Smooth muscle cell of the brain vasculature (primary cell): Measurements from ENCODE around the gene TXNRD1.
A peak's percentile ranks its signal among the peaks of the same experiment; 100 is the strongest.
"Not testable (repeated sequence)": the region's sequence is repeated elsewhere in the genome, so short reads cannot be mapped to it uniquely, and the experiment has no call there.

Experiments used
- DNase-seq: peaks from one replicate; pipeline ENCODE4 v3.0.0-alpha.2; 2012; ENCODE audit warnings: low read depth, low spot score

Gene TXNRD1

DNA sequence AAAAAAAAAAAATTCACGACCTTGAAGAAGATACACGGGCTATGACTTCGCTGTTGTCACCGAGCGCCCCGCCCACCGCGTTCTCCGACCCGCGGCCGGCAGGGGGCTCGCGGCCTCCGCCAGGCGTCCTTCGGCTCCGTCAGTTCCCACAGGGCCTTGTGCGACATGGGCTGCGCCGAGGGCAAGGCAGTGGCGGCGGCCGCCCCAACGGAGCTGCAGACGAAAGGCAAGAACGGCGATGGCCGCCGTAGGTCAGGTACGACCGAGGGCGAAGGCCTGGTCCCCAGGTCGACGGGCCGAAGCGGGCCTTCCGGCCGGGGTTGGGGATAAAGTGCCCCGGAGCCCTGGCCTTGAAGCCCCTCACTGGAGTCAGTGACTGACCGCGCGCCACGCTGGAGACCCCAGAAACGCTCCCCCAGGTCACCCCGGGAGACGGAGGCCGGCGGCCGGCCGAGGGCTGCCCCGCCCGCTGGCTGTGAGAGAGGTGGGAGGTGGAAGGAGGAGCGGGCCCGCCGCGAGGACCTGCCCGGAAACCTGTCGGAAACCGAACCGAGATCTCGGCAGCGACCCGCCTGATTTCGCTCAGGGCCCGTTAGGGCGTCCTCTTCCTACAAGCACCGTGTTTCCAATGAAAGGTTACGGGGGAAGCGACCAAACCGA is at the start of gene TXNRD1:
TSS of gene TXNRD1 (plus strand) at position 142 of the 660 bp plus-strand sequence. CDS start at position 166, 24 bp downstream.
- DNase-seq = no peak

DNA sequence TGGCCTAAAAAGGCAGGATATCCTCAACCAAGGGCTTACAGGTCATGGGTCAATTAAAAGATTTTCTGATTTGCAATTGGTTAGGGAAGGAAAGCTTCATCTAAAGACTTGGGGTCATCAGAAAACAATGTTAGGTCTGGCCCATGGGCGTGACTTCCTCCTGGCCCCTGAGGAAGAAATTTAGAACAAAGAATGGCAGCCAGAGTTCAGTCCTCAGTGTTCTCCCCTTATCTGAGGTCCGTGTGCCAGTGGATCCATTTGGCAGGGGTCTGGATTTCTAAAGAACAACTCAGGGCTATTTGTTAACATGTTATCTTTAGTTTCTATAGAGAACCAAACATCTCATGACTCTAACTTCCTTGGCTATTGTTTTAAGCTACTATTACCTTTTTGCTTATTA is 49.8 kb upstream of the TXNRD1 start:
- DNase-seq = no peak

DNA sequence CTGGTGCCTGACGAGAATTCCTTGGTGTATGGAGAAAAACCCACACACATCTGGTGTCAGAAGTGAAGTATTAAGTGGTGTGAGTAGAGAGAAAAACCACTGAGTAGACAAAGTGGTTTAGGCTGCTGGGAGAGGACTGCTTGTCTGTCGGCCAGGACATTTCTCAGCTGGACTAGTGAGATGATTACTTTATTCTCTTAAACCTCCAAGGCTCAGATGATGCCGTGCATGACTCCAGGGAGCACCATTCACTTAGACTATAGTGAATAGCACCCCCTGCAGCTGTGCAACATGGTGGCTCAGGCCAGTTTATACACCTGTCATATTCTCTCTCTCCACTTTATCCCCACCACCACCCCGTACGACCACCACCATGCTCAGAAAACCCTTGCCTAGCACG is 49.1 kb upstream of the TXNRD1 start:
- no peak for DNase-seq

DNA sequence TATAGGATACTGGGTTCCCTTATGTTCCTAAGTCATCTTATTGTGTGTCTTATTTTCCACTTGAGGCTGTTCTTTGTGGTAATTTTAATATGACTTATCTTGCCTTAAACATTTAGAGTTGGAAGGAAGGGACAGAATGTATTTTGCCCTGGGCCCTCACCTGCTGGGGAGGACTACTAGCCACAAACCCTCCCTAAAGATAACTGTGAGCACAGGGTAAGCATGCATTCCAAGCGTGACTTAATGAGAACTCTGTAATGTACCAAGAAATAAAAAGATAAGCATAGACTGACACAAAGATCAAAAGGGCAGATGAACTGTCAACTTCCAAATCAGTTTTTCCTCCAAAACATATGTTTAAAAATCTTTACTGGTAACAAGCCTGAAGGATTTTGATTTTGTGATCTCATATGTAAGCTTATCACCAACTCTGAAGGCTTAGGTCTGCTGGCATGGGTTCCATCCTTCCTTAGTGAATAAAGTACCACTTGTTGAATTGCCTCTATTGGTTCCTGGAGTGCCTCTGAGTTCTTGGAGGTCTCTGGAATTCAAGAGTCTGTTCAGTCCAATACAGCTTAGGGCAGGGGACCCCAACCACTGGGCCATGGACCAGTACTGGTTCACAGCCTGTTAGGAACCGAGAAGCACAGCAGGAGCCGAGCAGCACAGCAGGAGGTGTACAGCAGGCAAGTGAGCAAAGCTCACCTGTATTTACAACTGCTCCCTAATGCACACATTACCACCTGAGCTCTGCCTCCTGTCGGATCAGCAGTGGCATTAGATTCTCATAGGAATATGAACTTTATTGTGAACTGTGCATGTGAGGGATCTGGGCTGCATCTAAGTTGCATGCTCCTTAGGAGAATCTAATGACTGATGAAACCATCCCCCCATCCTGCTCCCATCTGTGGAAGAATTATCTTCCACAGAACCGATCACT is 47.8 kb upstream of the TXNRD1 start:
- no peak for DNase-seq

DNA sequence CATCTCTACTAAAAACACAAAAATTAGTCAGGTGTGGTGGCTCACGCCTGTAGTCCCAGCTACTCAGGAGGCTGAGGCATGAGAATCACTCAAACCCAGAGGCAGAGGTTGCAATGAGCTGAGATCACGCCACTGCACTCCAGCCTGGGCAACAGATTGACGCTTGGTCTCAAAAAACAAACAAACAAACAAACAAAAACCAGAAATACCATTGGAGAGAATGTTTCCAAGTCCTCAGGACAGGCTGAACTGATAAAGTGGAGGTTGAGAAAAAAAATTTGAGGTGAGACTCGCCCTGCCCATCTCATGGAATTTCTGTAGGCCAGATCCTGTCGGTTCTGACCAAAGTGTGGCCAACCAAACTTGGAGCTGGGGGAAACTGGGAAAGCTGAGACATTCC is 47.0 kb upstream of the TXNRD1 start:
- no peak for DNase-seq

DNA sequence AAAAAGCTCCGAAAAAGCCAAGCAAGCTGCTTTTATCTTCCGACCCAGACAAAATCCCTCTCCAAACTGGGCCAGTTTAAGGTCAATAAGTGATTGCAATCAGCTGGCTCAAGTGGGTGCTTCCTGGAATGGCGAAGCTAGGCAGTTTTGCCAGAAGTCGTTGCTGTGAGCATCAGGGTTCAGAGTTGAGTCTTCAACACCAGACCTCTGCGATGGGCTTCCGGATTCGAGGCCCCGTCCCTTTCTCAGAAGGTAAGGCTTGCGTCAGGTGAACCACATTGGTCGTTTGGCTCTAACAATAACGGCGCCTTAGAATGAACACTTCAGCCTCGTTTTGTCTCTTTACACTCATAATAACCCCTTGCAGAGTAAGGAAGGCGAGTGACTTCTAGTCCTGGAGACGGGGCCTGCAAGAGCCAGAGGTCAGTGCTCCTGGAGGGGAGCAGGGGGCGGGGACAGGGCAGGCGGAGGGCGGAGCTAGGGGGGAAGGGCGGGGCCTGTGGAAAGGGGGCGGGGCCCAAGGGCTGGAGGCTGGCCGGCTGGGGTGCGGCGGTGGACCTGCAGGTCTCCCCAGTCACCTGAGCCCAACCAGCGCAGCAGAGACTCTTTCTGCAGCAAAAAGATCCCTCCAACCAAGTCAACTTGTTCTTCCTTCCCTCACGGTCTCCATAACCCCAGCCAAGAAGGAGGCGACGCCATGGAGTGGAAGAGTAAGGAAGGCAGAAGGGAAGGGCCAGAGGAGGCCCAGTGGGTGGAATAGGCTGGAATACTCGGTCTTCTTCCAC is 43.6 kb upstream of the TXNRD1 start:
- no peak for DNase-seq

DNA sequence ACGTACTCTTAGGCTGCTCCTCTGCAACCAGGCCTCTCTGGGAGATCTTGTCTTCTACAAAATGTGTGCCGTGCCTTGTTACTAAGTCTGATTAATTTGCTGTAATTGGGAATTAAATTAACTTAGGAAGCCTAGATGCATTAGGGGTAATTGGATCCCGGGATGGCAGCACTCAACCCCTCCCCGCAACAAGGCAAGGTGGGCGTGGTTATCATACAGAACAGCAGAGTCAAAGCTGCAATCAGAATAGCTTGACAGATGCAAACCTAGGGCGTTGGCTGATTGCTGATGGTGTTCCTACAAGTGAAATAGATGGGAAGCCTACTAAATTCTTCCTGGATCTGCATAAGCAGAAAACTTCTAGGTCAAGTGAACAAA is 43.0 kb upstream of the TXNRD1 start:
- DNase-seq = no peak

DNA sequence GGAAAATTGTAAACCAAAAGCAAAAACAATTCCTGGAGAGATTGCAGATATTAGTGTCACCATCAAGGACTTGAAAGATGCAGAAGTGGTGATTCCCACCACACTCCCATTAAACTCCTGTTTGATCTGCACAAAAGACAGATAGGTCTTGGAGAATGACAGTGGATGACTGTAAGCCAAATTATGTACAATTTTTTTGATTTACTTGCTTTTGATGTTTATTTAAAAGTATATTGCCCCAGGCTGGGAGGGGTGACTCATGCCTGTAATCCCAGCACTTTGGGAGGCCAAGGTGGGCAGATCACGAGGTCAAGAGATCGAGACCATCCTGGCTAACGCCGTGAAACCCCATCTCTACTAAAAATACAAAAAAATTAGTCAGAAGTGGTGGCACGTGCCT is 41.8 kb upstream of the TXNRD1 start:
- DNase-seq = not testable (repeated sequence)

DNA sequence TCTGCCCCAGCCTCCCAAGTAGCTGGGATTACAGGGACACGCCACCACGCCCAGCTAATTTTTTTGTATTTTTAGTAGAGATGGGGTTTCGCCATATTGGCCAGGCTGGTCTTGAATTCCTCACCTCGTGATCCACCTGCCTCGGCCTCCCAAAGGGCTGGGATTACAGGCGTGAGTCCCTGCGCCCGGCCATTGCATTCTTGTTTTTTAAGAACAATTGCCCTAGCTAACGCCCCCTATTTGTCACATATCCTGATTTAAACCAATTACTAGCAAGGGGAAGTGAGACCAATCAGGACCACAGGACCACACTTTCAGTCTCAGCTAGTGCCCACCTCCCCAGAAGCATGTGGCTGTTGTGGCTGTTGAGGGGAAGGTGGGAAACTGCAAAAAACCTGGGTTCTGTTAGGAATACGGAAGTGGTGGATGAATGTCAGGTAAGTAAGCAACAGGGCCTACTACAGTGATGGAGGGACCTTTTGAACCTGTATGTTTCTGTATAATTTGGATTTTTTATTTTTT is 39.8 kb upstream of the TXNRD1 start:
- DNase-seq = no peak

DNA sequence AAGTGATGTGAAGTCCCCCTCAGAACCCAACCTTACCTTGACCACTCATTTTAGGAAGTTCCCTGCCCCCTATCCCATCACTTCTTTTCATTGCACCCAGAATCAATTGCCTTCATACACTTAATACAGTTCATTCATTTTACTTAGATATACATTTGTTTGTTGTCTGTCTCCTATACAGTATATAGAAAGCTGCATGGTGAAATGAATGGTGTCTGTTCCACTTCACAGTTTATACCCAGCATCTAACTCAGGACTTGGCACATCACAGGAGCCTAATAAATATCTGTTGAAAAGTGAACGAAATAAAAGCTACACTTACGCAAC is 38.3 kb upstream of the TXNRD1 start:
- DNase-seq = no peak

DNA sequence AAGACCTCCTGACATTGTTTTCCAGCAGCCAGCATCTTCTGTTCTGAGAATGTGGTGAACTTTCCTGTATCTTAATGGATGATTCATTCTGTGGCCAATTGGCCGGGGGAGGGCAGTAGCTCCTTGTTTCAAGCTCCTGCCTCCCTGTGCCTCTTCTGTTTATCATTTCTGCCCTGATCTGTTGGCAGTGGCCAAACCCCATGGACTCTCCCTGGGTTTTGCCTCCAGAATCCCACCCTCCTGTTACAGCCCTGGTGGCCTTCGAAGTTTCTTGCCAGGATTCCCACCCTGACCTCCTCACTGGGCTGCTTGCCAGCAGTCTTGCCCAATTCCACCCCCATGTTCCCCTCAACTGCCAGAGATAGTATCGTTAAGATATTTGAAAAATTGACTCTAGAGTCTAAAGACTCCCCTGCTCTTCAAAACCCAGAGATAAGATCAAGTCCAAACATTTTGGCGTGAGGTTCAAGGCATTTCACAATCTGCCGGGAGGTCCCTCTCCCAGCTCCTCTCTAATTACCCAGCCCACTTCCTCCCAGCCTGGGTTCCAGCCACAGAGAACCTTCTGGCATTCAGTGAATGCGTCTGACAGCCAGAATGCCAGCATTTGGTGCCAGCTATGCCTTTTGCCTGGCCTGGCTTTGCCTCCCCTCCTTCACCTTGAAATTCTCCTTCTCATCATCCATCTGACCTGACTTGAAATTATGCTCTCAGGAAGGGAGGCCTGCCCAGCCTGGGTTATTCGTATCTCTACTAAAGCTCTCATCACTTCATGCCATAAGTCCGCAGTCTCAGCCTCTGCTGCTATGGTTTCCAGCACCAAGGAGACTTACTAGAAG is 37.7 kb upstream of the TXNRD1 start:
- DNase-seq = peak; percentile 67

DNA sequence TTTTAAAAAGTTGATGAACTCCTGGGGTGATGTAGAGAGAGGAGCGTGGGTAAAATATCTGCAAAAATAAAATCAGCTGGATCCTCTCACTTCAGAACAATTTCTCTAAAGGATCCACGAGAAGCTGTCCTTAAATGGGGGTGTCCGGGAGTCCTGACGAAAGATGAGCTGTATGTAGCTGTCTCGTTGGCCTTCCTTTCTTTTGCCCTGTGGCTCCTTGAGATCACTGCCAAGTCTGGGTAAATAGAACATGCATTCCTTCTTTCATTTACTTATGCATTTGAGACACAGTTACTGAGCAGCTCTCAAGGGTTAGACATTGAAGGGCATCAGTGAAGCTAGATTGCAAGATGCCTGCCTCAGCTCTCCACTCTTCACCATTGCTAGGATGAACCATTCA is 35.2 kb upstream of the TXNRD1 start:
- DNase-seq = no peak

DNA sequence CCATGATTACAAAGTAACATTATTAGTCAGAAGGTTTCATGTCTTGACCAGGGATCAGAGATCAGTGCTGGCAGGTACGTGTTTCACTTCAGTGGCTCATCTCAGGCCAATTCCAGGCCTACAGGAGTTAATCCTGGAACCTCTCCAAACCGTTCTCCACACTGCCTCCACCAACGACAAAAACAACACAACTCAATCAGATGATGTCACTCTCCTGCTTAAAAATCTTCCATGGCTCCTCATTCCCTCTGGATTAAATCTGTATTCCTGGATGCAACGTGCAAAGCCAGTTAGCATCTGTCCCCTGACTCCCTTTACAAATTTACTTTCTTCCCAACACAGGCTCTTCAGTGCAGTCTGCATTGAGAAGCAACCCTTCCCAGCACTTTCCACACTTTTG is 34.3 kb upstream of the TXNRD1 start:
- no peak for DNase-seq

DNA sequence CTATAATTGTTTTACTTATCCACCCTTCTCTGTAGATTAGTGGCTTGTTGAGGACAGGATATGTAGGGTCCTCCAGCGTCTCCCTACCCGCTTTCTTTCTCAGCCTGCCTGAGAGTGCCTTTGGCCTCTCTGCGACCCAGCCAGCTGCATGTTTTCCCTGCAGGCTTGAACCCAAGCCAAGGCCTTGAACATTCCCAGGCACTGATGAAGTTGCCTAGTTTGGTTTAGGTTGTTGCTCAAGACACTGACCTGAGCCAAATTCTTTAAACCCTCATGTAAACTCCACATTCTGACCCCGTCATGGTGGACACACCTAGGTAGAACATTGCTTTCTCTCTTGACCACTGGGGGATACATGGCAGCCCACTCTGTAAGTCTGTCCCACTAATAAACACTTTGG is 33.4 kb upstream of the TXNRD1 start:
- no peak for DNase-seq

DNA sequence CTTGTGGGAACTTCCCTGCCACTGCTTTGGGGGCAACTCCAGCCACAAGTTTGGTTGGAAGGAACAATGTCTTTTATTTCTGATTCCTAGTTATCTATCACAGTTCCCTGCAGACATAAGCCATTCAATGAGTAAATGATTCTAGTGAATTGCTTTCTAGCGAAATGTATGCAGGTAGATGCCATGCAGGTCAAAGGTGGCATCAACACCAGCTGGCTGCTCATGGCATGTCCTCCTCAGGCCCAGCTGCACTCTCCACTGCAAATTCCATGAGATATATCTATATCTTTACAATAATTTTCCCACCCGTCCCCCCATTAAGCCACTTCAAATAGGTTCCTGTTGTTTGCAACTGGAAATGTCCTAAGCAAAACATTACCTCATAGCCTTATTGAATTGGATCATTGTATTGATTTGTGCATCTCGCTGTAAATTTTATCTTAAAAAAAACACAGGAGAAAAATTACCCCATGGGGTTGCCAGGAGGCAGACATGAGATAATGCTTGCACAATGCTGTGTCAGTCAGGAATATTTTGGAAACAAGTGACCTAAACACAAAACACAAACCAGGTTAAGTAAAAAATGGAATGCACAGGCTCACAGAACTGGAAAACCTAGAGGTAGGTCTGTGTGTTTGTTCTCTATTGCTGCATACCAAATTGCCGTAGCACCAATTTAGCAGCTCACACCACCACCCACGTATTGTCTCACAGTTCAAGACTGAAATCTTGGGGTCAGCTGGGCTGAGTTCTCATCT is 32.8 kb upstream of the TXNRD1 start:
- no peak for DNase-seq

DNA sequence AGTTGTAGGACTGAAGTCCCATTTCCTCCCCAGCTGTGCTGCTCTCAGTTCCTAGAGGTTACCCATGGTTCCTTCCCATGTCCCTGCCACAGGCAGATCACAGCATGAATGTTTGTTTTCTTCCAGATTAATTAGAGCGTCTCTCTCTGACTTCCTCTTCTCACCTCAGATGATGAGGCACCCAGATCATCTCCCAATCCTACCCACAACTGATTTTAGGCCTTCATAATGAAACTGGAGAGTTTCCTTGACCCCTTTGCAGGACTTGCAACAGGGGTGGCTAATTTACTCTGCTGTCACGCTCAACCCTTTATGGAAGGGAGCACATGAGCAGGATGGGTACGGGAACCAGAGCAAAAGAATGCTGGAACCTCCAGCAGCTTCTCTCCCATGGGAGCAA is 32.1 kb upstream of the TXNRD1 start:
- no peak for DNase-seq

DNA sequence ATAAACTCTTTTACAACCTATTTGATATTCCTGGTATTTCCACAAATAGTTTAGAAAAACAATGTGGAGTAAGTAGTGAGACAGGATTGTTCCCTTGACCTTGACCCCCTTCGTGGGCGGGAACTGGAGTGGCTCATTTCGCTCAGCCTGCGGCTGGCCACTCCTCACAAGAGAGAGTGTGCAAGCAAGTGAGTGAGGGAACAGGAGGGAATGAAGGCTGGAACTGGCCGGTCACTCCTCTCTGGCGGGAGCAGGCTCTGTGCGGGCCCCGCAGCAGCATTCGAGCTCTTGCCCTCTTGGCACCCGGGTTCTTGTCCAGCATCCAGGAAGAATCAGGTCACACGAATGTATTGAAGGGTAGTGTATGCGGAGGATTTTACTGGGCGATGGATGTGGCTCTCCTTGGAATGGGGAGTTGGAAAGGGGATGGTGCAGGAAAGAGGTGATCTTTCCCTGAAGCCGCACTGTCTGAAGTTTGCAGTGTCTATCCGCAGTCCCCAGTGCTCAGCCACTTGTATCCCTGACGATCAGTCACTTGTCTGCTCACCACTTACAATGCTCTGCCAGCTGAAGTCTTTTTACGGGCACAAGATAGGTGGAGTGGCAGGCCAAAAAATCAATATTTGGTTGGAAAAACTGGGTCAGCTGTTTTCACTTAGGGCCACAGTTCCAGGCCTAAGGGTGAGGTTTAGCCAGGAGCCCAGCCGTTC is 28.0 kb upstream of the TXNRD1 start:
- DNase-seq = no peak

DNA sequence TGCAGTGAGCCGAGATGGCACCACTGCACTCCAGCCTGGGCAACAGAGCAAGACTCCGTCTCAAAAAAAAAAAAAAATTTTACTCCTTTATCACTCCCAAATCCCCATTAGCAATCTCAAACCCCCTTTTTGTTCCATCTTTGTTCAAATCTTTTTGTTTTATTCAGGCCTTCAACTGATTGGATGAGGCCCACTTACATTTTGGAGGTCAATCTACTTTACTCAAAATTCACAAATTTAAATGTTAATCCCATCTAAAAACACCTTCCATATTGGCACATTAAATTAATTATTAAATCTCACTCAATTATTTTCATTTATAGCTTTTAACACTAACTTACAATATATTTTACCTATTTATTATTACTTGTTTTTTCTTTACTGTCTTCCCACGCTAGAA is 27.0 kb upstream of the TXNRD1 start:
- DNase-seq = no peak

DNA sequence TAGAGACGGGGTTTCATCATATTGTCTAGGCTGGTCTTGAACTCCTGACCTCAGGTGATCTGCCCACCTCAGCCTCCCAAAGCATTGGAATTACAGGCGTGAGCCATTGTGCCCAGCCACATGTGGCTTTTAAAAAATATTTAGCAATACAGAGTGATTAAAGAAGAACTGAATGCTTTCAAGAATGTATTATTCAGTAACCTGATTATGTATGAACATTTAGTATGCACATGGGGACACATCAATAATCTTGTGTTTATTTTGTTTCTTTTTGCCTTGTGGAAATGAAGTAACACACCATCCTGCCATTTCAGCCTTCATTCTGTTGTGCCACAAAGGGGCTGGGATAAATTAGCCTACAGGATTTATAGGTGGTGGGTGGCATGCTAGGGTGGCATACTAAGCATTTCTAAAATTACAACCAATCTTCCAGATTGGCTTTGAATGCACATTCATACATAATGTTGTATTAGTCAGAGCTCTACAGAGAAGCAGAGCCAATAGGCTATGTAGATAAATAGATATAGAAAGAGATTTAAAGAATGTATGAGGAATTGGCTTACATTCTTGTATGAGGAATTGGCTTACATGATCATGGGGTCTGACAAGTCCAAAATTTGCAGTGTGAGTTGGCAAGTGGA is 25.5 kb upstream of the TXNRD1 start:
- DNase-seq = no peak
